ENCODE results near the gene CNOT4.
"Not testable (repeated sequence)": the region's sequence is repeated elsewhere in the genome, so short reads cannot be mapped to it uniquely, and the experiment has no call there.

The CNOT4 gene

GRCh38 chr7:135322571-135323340 is 187.1 kb downstream of the CNOT4 start:
- DNase-seq (ENCODE audit: low spot score), result no peak

- no peak for DNase-seq (ENCODE audit: low spot score)
These were observed 188.3 kb downstream of the CNOT4 start for GRCh38 chr7:135321556-135321955.

DNA sequence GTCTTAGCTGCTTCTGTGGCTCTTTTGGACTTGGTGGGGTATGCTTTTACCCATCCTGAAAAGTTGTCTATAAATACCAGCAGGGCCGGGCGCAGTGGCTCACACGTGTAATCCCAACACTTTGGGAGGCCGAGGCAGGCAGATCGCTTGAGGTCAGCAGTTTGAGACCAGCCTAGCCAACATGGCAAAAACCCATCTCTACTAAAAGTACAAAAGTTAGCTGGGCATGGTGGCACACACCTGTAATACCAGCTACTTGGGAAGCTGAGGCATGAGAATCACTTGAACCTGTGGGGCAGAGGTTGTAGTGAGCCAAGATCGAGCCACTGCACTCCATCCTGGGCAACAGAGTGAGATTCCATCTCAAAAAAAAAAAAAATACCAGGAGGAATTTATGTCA is 188.9 kb downstream of the CNOT4 start:
- DNase-seq (ENCODE audit: low spot score), result not testable (repeated sequence)

DNA sequence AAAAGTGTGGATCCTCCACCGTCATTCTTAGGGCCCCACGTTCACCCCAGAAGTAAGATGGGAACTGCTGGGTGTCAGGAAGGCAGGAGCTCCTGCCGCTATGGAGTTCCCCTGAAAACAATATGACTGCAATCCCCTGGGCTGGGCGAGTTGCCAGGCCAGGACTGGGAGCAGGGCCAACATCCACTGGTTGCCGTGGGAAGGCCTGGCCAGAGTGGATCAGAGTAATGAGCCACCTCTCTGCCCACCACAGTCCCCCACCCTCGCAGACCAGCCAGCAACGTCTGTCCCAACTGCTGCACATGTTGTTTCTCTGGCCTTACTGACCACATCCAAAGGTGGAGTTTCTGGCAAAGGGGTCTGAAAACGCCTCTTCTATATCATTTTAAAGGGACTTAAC is 189.6 kb downstream of the CNOT4 start:
- DNase-seq (ENCODE audit: low spot score), result no peak

DNA sequence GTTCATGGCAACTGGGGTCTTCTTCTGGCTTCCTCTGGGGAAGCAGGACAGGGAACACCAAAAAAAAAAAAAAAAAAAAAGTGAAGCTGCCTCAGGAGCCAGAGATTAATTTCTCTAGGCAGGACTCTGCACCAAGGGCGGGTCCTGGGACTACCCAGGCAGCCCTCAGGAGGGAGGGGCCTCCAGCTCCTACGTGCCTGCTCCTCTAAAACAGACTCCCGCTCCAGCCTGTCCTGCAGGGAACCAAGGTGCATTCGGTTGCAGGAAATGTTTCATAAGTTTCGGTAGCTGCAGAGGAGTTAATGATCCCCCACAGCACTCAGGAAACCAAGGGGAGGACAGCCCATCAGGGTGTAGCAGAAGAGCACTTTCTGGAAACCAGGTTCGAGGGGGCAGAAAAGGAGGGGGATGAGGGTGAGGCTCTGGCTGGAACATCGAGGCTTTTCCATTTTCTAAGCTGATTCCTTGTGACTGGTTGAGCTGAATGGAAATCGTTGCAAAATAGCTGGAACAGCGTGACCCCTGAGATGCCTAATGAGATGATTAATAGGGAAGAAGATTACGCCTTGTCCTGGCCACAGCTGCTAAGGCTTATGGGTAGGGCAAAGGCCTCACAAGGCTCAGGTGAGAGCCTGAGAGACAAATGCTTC is 192.1 kb downstream of the CNOT4 start:
- DNase-seq (ENCODE audit: low spot score), result no peak

- peak; percentile 54 for DNase-seq (ENCODE audit: low spot score)
These were observed 193.1 kb downstream of the CNOT4 start for GRCh38 chr7:135316648-135317313.

DNA sequence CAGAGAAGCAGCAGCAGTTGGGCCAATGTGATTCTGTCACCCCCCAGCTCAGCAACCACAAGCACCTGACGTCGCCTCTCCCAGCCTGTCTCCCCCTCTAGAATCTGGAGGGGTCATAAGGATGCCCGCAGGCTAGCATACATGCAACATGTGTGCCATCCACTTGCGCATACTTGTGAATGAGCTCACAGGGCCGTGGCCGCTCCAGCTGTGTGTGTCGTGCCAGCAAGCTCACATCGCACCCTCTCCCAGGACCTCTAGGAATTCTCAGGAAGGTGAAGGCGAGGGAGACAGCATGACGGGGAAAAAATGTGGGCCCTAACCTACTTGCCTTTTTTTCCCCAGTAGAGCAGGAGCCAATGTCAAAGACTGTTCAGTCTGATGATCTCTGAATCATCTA is 195.9 kb downstream of the CNOT4 start:
- DNase-seq (ENCODE audit: low spot score), result no peak

All from ecto neural progenitor cell (in vitro differentiated cells).